Neural cell (in vitro differentiated cells): ENCODE measurements around the gene RERE. TPM values are rescaled to one million over a fixed set of nuclear protein-coding genes. Genes with fewer than 3 reads are reported as not detected.

ENCODE experiments used
- H2AFZ ChIP-seq: fragments of 200-600, 300-800 bp; sonication (generic), shearing (Covaris generic); 2 replicates; pipeline ENCODE4 v1.6.0; 2014; ENCODE audit warnings: low read depth, mild to moderate bottlenecking, antibody characterized with exemption, low read length, moderate library complexity
- H3F3A ChIP-seq: fragments of 200-600 bp; shearing (Covaris generic); 2 replicates; pipeline ENCODE4 v1.6.1; 2016; ENCODE audit warnings: mild to moderate bottlenecking, moderate library complexity, mixed read lengths, antibody characterized with exemption, low read length; ENCODE audit not compliant: insufficient read depth, poor library complexity, severe bottlenecking
- H3K27ac ChIP-seq: fragments of 200-600, 300-800 bp; sonication (generic), shearing (Covaris generic); 2 replicates; pipeline ENCODE4 v1.5.1; 2014; ENCODE audit warnings: mild to moderate bottlenecking, low read length, moderate library complexity
- H3K27me3 ChIP-seq: fragments of 300-800, 200-600 bp; sonication (generic), shearing (Covaris generic); 2 replicates; pipeline ENCODE4 v1.6.0; 2014; ENCODE audit warnings: mild to moderate bottlenecking, low read depth, low read length, moderate library complexity; ENCODE audit not compliant: insufficient read depth
- H3K36me3 ChIP-seq: fragments of 300-800, 200-600 bp; sonication (generic), shearing (Covaris generic); 2 replicates; pipeline ENCODE4 v1.5.1; 2014; ENCODE audit warnings: mild to moderate bottlenecking, antibody characterized with exemption, low read length, moderate library complexity; ENCODE audit not compliant: insufficient read depth
- H3K4me2 ChIP-seq: fragments of 300-800, 200-600 bp; sonication (generic), shearing (Covaris generic); 2 replicates; pipeline ENCODE4 v1.6.0; 2014; ENCODE audit warnings: mild to moderate bottlenecking, low read length
- H3K4me3 ChIP-seq: fragments of 300-800, 200-600 bp; sonication (generic), shearing (Covaris generic); 2 replicates; pipeline ENCODE4 v1.5.1; 2014; ENCODE audit warnings: mild to moderate bottlenecking, low read length, moderate library complexity
- H3K79me2 ChIP-seq: fragments of 200-600 bp; shearing (Covaris generic); replicated peaks from 2 replicates; pipeline ENCODE4 v1.6.0; 2014; ENCODE audit warnings: mild to moderate bottlenecking, low read length, moderate library complexity; ENCODE audit not compliant: insufficient read depth
- H3K9ac ChIP-seq: fragments of 300-800, 200-600 bp; sonication (generic), shearing (Covaris generic); 2 replicates; pipeline ENCODE4 v1.6.1; 2016; ENCODE audit warnings: mild to moderate bottlenecking, low read length, mixed read lengths
- H3K9me2 ChIP-seq: fragments of 200-600 bp; shearing (Covaris generic); 2 replicates; pipeline ENCODE4 v1.6.1; 2016; ENCODE audit warnings: mild to moderate bottlenecking, low read length, mixed read lengths; ENCODE audit not compliant: insufficient read depth
- H3K9me3 ChIP-seq: fragments of 200-600, 300-800 bp; sonication (generic), shearing (Covaris generic); 2 replicates; pipeline ENCODE4 v1.6.1; 2016; ENCODE audit warnings: mild to moderate bottlenecking, mixed run types, low read length, moderate library complexity, mixed read lengths
- H4K20me1 ChIP-seq: fragments of 200-600 bp; shearing (Covaris generic); 2 replicates; pipeline ENCODE4 v1.6.1; 2016; ENCODE audit warnings: mild to moderate bottlenecking, mixed run types; ENCODE audit not compliant: insufficient read depth
- EP300 ChIP-seq: fragments of 450-650 bp; conservative IDR thresholded peaks from 2 replicates; pipeline ENCODE4 v1.6.1; 2014; ENCODE audit warnings: antibody characterized with exemption, mild to moderate bottlenecking, moderate library complexity; ENCODE audit not compliant: poor library complexity, severe bottlenecking
- EZH2 ChIP-seq: fragments of 200-600, 300-800 bp; shearing (Covaris generic), sonication (generic); IDR thresholded peaks from 2 replicates; pipeline ENCODE4 v1.6.1; 2014; ENCODE audit warnings: antibody characterized with exemption, low read length, borderline replicate concordance, mild to moderate bottlenecking; ENCODE audit not compliant: insufficient read depth, poor library complexity, severe bottlenecking
- MXI1 ChIP-seq: fragments of 450-650 bp; conservative IDR thresholded peaks from 2 replicates; pipeline ENCODE4 v1.6.1; 2014; ENCODE audit warnings: antibody characterized with exemption, mild to moderate bottlenecking; ENCODE audit not compliant: poor library complexity, severe bottlenecking
- POLR2AphosphoS5 ChIP-seq: IDR thresholded peaks from 2 replicates; pipeline ENCODE4 v1.6.1; 2012
- RAD21 ChIP-seq: fragments of 450-650 bp; conservative IDR thresholded peaks from 2 replicates; pipeline ENCODE4 v1.6.1; 2014; ENCODE audit warnings: antibody characterized with exemption, mild to moderate bottlenecking, moderate library complexity
- SMC3 ChIP-seq: fragments of 450-650 bp; conservative IDR thresholded peaks from 2 replicates; pipeline ENCODE4 v1.6.1; 2014; ENCODE audit warnings: antibody characterized with exemption, mild to moderate bottlenecking, moderate library complexity; ENCODE audit not compliant: poor library complexity
- TAF1 ChIP-seq: IDR thresholded peaks from 2 replicates; pipeline ENCODE4 v1.6.1; 2012; ENCODE audit warnings: low read depth
- polyA plus RNA-seq: library from polyadenylated mRNA; depleted of rRNA; stranded (reverse); fragments of >200 nt; gene quantifications from 2 replicates; pipeline ENCODE4 v1.2.3, GENCODE V29; 2014
- TF ChIP-seq, protein P1 (sequence below): fragments of 450-650 bp; IDR thresholded peaks from 2 replicates; pipeline ENCODE4 v1.5.1; 2014; ENCODE audit warnings: antibody characterized with exemption, mild to moderate bottlenecking, moderate library complexity; ENCODE audit not compliant: poor library complexity, severe bottlenecking
- TF ChIP-seq, protein P2 (sequence below): IDR thresholded peaks from 2 replicates; pipeline ENCODE4 v1.6.1; 2012; ENCODE audit warnings: borderline replicate concordance

RERE gene
- polyA plus RNA-seq, 1 donor from 2014 or later: 21.0 TPM

DNA sequence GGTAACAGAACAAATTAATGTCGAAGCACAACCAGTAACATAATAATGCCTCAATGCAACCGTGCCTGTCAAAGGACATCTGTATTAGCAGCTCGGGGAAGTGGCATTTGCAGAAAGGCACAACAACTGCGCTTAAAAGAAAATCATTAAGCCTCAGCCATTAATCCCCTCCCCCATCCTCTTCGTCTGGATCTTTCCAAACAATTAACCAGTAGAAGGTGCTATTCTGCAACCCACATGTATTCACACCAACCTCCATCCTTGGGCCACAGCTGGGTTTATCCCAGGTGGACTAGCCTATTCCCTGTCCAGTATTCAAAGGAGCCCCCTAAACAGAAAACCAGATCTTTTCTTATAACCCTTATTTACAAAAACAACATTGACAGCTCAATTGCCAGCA lies 2.6 kb downstream of the RERE start:
- Histone ChIP-seq H3F3A (no peaks in the 10 kb centered on the region), H3K4me2 (peak overlapping the region; percentile 83), H3K36me3 (no peaks in the 10 kb centered on the region), H4K20me1 (peaks cover 11% of the 10 kb centered on the region), H3K4me3 (peak overlapping the region; percentile 86), H3K9me2 (no peaks in the 10 kb centered on the region), H3K79me2 (peaks cover 75% of the 10 kb centered on the region), H3K9me3 (no peaks in the 10 kb centered on the region), H2AFZ (no peak overlapping the region), H3K9ac (peak overlapping the region; percentile 93), H3K27ac (peak overlapping the region; percentile 97), H3K27me3 (no peaks in the 10 kb centered on the region)
- TF ChIP-seq EZH2: no peak
- TF ChIP-seq SMC3: peak; percentile 65
- no peak for TF ChIP-seq TAF1
- TF ChIP-seq, protein P1, sequence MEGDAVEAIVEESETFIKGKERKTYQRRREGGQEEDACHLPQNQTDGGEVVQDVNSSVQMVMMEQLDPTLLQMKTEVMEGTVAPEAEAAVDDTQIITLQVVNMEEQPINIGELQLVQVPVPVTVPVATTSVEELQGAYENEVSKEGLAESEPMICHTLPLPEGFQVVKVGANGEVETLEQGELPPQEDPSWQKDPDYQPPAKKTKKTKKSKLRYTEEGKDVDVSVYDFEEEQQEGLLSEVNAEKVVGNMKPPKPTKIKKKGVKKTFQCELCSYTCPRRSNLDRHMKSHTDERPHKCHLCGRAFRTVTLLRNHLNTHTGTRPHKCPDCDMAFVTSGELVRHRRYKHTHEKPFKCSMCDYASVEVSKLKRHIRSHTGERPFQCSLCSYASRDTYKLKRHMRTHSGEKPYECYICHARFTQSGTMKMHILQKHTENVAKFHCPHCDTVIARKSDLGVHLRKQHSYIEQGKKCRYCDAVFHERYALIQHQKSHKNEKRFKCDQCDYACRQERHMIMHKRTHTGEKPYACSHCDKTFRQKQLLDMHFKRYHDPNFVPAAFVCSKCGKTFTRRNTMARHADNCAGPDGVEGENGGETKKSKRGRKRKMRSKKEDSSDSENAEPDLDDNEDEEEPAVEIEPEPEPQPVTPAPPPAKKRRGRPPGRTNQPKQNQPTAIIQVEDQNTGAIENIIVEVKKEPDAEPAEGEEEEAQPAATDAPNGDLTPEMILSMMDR: peak; percentile 73
- TF ChIP-seq, protein P2, sequence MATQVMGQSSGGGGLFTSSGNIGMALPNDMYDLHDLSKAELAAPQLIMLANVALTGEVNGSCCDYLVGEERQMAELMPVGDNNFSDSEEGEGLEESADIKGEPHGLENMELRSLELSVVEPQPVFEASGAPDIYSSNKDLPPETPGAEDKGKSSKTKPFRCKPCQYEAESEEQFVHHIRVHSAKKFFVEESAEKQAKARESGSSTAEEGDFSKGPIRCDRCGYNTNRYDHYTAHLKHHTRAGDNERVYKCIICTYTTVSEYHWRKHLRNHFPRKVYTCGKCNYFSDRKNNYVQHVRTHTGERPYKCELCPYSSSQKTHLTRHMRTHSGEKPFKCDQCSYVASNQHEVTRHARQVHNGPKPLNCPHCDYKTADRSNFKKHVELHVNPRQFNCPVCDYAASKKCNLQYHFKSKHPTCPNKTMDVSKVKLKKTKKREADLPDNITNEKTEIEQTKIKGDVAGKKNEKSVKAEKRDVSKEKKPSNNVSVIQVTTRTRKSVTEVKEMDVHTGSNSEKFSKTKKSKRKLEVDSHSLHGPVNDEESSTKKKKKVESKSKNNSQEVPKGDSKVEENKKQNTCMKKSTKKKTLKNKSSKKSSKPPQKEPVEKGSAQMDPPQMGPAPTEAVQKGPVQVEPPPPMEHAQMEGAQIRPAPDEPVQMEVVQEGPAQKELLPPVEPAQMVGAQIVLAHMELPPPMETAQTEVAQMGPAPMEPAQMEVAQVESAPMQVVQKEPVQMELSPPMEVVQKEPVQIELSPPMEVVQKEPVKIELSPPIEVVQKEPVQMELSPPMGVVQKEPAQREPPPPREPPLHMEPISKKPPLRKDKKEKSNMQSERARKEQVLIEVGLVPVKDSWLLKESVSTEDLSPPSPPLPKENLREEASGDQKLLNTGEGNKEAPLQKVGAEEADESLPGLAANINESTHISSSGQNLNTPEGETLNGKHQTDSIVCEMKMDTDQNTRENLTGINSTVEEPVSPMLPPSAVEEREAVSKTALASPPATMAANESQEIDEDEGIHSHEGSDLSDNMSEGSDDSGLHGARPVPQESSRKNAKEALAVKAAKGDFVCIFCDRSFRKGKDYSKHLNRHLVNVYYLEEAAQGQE: no peak
- peak; percentile 43 for TF ChIP-seq POLR2AphosphoS5
- peak; percentile 52 for TF ChIP-seq RAD21
- peak; percentile 11 for TF ChIP-seq EP300
- peak; percentile 29 for TF ChIP-seq MXI1

DNA sequence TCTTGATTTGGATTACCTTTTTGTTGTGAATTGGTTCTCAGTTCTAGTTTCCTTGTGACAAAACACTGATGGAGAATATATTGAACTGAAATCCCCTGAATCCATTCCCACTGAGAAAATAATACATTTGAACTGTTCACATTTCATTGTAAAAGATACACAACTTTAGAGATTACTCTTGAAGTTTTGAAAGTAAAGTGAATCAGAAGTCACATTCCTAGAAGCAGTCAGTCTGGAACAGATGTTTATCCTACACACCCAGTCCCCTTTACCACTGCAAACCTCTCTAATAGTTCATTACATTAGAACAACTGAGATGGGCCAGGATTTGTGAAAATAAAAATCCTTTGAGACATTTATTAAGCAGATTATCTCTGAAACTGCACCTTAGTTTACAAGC lies 3.4 kb downstream of the RERE start:
- peaks cover 84% of the 10 kb centered on the region for H3K79me2 ChIP-seq
- peak overlapping the region; percentile 86 for H3K4me3 ChIP-seq
- peak overlapping the region; percentile 97 for H3K27ac ChIP-seq

More for the DNA sequence above, 3.4 kb downstream of the RERE start:
- H3K9ac ChIP-seq: peak overlapping the region; percentile 93
- H3K36me3 ChIP-seq: no peaks in the 10 kb centered on the region
- no peaks in the 10 kb centered on the region for H3K9me2 ChIP-seq
- TF ChIP-seq MXI1: no peak
- no peak for TF ChIP-seq TAF1
- TF ChIP-seq EZH2: no peak
- TF ChIP-seq, protein P2: no peak
- TF ChIP-seq, protein P1: no peak
- TF ChIP-seq RAD21: no peak
- TF ChIP-seq SMC3: no peak
- peaks cover 11% of the 10 kb centered on the region for H4K20me1 ChIP-seq
- no peaks in the 10 kb centered on the region for H3K9me3 ChIP-seq
- no peaks in the 10 kb centered on the region for H3F3A ChIP-seq
- no peak overlapping the region for H2AFZ ChIP-seq
- H3K4me2 ChIP-seq: peak overlapping the region; percentile 83
- no peaks in the 10 kb centered on the region for H3K27me3 ChIP-seq
